GM19023 (cell line): ENCODE data around the gene DLEC1.
"Not testable (repeated sequence)": the region's sequence is repeated elsewhere in the genome, so short reads cannot be mapped to it uniquely, and the experiment has no call there.

Experiments used
- ATAC-seq: cut with Tn5 transposase; IDR thresholded peaks from one replicate; pipeline ENCODE4 v1.9.1; 2021; ENCODE audit warnings: mild to moderate bottlenecking, moderate library complexity; ENCODE audit not compliant: unreplicated experiment

Gene DLEC1

DNA sequence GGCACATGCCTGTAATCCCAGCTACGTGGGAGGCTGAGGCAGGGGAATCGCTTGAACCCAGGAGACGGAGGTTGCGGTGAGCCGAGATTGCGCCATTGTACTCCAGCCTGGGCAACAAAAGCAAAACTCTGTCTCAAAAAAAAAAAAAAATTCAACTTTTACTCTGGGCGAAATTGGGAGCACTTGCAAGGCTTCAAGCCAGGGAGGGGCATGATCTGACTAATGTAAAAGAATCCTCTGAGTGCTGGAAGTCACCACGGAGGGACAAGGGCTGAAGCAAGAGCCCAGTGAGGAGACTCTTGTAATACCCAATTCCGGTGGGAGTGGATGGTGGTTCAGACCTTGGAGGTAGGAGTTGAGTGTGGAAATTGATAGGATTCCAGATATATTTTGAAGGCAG, 4.7 kb upstream of the DLEC1 start:
- ATAC-seq, result not testable (repeated sequence)

DNA sequence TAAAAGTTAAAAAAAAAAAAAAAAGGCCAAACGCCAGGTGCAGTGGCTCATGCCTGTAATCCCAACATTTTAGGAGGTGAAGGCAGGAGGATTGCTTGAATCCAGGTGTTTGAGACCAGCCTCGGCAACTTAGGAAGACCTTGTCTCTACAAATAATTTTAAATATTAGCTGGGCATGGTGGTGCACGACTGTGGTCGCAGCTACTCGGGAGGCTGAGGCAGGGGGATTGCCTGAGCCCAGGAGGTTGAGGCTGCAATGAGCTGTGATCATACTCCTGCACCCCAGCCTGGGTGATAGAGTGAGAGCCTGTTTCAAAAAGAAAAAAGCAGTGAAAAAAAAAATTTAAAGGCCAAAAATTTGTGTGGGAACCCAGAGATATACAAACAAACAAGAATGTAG, 2.7 kb upstream of the DLEC1 start:
- no peak for ATAC-seq

DNA sequence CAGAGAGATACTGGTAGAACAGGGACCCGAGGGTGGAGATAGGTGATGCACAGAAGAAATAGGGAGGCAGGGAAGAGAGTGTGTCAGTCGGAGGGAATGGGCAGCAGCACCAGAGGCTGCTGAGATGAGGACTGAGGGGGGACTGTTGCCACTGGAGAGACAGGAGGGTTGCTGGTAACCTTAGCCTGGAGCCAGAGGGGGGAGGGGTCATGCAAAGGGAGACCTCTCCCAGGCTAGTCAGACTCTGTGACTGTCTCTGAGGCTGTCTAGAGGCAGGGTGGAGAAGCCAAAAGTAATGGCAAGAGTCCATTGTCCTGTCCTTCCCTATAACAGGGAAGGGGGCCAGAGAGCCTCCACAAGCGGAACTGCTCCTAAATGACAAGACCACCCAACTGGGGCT, 2.1 kb upstream of the DLEC1 start:
- no peak for ATAC-seq

DNA sequence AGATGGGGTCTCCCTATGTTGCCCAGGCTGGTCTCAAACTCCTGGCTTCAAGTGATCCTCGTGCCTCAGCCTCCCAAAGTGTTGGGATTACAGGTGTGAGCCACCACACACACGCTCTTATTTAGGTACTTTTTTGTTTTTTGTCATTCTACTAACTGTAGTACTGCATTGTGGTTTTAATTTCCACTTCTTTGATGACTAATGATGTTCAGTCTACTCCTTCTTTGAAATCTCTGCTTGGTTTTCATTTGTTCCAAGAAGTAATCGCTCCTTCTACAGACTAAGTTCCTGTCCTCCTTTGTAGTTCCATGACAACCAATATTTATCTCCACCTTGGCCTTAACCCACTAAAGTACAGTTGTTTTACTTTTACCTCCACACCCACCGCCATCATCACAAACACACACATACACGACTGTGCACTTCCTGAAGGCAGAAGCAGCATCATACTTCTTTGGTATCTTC, 529 bp upstream of the DLEC1 start:
- ATAC-seq, result no peak

DNA sequence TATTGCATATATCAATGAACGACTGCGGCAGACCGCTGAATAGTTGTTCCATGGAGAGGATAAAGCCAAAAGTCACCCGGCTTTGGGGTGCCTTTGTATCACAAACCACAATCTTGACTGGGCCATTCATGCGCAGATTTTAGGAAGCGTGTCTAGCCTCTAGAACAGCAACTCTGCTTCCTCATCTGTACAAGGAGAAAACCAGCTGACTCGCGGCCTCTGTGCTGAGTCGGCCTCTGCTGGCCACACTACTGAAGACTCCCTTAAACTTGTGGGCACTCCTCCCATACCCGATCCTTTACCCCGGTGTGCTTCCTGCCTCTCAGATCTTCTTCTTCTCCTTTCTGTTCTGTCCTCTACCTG, 872 bp downstream of the DLEC1 start:
- ATAC-seq, result peak; percentile 43

DNA sequence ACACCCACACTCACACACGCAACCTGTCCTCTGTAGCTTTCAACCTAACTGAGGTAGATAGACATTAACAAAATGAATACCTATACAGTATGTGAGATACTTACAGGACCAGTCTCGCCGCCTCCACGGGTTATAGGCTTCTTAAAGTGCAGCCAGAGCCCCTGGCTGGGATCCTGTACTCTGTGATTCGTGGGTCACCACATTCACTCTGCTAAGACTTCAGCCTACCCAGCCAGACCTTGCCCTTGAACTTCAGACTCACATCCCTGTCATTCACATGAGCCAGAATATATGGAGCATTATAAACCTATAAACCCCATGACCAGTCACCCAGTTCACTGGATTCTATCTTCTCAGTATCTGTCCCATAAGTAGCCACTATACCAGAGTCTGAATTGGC, 1.4 kb downstream of the DLEC1 start:
- no peak for ATAC-seq

DNA sequence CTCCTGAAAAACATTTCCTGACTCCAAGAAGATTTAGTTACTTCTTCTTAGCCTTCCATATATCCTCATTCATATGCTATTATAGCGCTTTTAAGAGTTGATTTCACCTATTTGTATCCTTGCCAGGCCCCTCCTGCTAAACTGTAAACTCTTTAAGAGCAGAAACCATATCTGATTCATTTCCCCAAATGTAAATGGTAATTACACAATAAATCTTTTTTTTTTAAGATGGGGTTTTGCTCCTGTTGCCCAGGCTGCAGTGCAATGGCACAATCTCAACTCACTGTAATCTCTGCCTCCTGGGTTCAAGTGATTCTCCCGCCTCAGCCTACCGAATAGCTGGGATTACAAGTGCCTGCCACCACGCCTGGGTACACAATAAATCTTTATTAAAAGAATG, 4.5 kb downstream of the DLEC1 start:
- ATAC-seq, result no peak

DNA sequence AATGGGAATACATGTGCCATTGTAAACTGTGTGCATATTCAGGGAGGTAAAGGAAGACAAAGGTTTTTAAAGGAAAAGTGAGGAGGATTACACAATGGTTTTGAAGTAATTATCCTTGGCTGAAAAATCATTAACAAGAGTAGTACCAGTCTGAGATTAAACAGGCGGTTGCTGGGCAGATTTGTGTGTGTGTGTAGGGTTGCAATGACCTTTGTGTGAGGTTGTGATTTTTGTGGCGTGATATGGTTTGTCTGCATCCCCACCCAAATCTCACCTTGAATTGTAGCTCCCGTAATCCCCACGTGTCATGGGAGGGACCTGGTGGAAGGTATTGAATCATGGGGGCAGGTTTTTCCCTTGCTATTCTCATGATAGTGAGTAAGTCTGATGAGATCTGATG, 7.0 kb downstream of the DLEC1 start:
- no peak for ATAC-seq

DNA sequence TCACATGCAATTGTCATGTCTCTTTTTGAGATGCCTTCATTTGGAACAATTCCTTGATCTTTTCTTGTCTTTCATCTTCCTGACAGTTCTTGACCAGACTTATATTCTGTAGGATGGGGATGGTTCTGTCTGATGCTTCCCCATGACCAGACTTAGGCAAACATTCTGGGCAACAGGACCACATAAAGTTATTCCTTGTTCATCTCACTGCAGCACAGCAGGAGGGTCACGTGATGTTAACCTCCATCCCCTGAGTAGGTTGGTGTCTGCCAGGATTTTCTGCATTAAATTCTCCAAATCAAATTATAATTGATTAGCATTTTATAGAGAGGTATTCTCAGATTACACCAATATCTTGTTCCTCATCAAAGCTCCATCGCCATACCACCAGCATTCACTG, 7.8 kb downstream of the DLEC1 start:
- no peak for ATAC-seq

DNA sequence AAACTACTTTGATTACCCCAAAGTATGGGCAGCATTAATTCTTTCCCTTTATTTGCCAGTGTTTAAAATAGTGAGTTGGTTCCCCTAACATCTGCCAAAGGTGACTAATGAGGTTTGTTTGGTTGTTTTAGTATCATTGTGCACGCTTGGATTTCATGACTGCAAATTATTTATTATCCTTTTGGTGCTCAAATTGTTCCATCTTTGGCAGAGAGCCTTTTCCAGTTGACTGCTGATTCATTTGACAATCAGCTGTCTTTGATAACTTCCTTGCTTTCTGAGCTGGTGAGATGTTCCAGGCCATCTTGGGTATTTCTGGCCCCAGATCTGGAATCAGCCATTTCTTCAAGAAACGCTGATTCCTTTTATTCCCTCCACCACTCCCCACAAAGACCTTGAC, 8.9 kb downstream of the DLEC1 start:
- no peak for ATAC-seq

DNA sequence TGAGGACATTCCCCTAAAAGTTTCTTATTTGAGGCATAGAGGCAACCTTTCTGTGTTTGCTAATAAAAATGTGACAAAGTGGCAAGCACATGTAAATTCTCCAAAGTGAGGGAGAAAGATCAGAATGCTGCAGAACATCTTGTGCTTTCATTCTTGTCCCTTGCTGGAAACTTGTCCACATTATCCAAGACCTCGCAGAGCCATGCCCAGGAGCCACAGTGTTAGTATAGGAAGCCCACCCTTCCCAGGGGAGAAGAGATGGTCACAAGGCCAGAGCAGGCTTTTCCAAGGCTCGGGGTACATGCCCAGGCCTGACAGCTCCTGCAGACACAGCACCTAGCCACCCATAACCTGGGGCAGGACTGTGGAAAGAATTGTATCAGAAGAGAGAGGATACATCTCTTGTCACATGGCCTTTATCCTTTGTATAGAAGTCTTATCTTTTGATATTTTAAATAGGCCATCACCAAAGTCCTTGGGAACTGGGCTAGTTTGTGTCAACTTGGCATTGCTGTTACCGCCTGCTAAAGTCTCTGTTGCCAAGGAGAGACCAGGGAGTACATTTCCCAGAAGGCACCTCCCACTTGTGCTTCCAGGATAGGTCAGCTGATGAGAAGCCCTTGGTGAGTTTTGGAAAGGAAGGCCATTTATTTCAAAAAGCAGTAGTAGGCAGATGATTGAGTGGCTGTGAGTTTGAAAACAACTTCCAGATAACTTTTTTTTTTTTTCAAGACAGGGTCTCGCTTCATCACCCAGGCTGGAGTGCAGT, 10.5 kb downstream of the DLEC1 start:
- ATAC-seq, result no peak

DNA sequence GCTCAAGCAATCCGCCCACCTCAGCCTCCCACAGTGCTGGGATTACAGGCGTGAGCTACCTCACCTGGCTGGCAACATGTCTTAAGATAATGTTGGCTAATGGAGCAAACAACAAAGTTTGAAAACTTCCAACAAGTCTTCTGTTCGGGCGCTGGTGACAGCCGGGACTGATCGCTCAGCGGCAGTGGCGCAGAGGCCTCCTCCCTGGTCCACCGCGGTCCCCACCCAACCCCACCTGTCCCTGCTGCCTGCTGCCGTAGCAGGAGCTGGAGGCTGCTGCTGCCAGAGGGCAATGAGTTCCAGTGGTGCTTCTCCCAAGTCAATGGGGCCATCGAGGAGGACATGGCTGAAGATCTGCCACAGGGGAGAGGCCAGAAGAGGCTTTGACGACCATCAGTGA, 12.1 kb downstream of the DLEC1 start:
- ATAC-seq, result no peak

DNA sequence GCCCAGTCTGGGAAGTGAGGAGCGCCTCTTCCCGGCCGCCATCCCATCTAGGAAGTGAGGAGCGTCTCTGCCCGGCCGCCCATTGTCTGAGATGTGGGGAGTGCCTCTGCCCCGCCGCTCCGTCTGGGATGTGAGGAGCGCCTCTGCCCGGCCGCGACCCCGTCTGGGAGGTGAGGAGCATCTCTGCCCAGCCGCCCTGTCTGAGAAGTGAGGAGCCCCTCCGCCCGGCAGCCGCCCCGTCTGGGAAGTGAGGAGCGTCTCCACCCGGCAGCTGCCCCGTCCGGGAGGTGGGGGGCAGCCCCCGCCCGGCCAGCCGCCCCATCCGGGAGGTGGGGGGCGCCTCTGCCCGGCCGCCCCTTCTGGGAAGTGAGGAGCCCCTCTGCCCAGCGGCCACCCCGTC, 14.3 kb downstream of the DLEC1 start:
- ATAC-seq, result not testable (repeated sequence)

DNA sequence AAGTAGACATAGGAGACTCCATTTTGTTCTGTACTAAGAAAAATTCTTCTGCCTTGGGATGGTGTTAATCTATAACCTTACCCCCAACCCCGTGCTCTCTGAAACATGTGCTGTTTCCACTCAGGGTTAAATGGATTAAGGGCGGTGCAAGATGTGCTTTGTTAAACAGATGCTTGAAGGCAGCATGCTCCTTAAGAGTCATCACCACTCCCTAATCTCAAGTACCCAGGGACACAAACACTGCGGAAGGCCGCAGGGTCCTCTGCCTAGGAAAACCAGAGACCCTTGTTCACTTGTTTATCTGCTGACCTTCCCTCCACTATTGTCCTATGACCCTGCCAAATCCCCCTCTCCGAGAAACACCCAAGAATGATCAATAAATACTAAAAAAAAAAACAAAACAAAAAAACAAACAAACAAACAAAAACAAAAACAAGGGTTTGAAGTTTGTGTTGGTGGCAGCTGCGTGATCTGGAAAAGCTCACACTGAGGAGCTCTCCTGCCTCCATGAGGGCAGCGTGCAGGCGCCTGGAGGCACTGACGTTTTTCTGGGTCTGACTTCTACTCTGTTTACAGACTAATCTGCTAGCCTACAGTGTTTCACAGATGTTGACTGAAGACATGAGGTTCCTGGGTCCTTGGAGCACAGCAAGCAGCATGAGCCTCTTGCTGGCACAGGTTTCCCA, 14.9 kb downstream of the DLEC1 start:
- ATAC-seq, result not testable (repeated sequence)

DNA sequence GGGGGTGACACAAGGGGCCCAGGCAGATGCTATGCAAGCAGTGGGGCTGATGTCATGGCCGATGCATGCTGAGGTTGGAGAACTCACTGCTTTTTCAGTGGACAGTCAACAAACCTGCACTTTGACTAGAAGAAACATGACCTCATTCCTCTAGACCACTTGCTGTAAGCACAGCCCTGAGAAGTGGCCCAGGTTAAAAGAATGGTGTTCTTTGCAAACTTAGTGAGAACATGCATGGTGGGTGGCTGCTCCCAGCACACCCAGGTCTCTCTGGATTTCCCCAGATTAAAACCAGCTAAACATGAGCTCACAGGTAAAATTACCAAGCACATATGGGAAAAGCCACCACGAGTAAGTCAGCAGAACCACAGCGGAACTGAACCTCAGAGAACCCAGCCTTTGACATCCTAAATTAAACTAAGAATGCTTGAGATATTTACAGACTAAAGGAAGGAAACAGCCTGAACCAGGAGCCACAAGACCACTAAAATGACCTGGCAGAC, 15.5 kb downstream of the DLEC1 start:
- ATAC-seq, result no peak

DNA sequence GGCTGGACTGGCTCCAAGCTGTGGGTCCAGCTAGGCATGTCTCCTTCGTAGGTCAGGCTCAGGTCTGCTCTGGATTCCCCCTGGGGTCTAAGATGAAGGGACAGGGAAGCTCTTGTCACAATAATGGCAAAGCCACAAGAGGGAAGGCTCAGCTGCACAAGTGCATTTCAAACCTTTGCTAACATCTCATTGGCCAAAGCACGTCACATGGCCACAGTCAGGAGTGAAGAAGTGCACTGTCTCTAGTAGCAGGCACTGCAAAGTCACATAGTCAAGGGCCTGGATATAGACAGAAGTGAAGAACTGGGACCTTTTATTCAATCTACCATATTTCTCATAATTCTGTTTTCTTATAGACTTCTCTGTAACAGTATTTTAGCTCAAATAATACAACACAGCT, 20.1 kb downstream of the DLEC1 start:
- no peak for ATAC-seq

DNA sequence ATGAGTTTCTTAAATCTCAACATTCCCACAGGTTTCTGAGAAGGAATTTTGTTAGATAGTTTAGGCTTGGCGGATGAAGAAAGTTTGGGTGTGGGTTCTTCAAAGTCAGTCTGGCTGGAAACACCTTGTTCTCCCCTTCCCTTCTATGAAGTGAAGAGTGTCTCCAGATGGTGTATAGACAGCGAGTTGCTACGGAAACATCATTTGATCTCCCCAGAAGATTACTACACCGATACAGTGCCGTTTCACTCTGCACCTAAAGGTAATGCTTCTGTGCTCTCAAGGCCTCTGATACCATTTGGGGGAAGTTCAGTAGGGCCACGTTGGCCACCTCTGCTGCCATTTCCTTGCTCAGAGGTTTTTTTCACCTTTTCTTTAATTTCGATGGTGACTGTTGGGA, 20.6 kb downstream of the DLEC1 start:
- ATAC-seq, result no peak

DNA sequence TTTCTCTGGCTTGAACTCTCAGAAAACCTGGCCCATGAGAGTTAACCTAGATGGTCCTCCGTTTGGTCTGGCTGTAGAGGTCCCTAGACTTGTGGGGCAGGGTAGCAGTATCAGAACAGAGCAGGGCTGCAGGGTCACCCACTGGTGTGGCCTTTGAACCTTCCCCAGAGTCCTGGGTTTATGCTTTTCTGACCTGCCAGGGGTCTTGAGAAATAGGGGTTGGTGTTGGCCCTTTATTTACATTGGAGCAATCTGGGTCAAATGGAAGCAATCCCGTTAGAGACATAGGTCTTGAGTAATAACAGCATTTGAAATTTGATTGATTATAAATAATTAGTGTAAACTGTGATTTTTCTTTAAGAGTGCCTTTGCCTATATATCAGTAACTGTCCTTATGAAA, 23.8 kb downstream of the DLEC1 start:
- ATAC-seq, result no peak

DNA sequence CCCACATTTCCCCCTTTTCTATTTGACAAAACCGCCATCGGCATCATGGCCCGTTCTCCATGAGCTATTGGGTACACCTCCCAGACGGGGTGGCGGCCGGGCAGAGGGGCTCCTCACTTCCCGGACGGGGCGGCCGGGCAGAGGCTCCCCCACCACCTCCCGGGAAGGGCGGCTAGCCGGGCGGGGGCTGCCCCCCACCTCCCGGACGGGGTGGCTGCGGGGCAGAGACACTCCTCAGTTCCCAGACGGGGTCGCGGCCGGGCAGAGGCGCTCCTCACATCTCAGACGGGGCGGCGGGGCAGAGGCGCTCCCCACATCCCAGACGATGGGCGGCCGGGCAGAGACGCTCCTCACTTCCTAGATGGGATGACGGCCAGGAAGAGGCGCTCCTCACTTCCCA, 25.4 kb downstream of the DLEC1 start:
- ATAC-seq, result not testable (repeated sequence)

DNA sequence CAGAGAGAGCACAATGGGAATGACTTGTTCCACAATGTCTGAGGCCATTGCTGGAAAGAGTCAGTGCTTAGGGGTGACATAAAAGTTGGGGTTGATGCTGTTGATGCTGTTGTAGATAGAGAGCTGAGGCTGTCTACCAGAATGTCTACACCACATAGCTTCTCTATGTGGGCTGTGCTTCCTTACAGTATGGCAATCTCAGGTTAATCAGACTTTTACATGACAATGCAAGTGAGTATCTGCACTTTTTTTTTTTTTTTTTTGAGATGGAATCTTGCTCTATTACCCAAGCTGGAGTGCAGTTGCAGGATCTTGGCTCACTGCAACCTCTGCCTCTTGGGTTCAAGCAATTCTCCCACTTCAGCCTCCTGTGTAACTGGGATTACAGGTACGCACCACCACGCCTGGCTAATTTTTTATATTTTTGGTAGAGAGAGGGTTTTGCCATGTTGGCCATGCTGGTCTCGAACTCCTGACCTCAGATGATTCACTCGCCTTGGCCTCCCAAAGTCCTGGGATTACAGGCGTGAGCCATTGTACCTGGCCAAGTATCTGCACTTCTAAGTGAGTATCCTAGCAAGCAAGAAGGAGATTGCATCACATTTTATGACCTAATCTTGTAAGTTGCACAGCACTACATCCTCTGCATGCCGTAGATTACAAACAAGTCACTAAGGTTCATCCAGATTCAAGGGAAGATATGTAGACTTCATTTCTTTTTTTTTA, 28.7 kb downstream of the DLEC1 start:
- ATAC-seq, result no peak

DNA sequence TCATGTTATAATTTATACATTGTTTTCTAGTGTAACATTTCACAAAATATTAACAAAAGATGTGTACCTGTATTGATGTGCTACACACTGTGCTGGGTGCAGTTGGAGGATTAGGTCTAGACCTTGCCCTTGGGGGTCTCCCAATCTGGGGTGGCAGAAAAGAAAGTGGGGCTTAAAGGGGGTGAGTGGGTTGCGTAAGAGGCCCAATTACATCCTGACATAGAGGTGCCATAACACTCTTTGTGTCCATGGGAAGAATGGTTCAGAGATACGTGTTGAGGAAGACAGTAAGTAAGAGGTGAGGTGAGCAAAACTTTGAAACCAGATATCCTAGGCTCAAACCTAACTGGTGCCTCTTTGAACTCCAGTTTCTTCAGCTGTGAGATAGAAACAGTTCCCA, 31.0 kb downstream of the DLEC1 start:
- ATAC-seq, result no peak

DNA sequence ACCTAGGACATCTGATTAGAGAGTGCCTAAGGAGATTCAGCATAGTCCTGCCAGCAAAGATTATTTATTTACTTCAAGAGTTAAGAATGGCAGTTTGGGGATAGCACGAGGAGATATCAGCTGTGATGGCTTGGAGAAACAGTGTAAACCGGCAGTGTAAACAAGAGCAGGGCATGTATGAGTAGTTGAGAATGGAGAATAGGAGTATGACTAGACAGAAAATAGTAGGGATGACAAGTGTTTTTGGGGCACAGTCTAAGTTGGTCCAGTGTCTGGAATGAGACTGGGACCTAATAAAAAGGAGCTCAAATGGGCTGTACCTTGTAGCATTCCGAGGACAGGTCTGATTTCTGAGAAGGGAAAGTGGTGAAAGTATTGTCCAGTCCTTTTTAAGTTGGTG, 38.1 kb downstream of the DLEC1 start:
- ATAC-seq, result not testable (repeated sequence)
